Activated T-helper 17 cell treated with anti-CD3 and anti-CD28 coated beads, Interleukin-2, amount 50 U/mL, for 72 hours (primary cell): ENCODE measurements around the gene NRN1L. TPM values are rescaled to one million over a fixed set of nuclear protein-coding genes. Genes with fewer than 3 reads are reported as not detected.

ENCODE experiments used
- ATAC-seq: fragments of 150-1000 bp; cut with Tn5 transposase; replicated peaks from 2 replicates; pipeline ENCODE4 v1.10.0; 2021; ENCODE audit warnings: mild to moderate bottlenecking, moderate library complexity
- H3K27ac Mint-ChIP-seq: one replicate; pipeline ENCODE4 v1.8.0; 2022; ENCODE audit warnings: mixed read lengths
- H3K27me3 Mint-ChIP-seq: one replicate; pipeline ENCODE4 v1.8.0; 2022; ENCODE audit warnings: mixed read lengths
- H3K36me3 Mint-ChIP-seq: one replicate; pipeline ENCODE4 v1.8.0; 2022; ENCODE audit warnings: low read depth, mild to moderate bottlenecking, mixed read lengths
- H3K4me1 Mint-ChIP-seq: one replicate; pipeline ENCODE4 v1.8.0; 2022; ENCODE audit warnings: mixed read lengths
- H3K4me3 Mint-ChIP-seq: one replicate; pipeline ENCODE4 v1.8.0; 2022; ENCODE audit warnings: mild to moderate bottlenecking, mixed read lengths
- H3K9me3 Mint-ChIP-seq: one replicate; pipeline ENCODE4 v1.8.0; 2022; ENCODE audit warnings: mixed read lengths
- total RNA-seq, 2 donors: library from RNA; stranded (reverse); gene quantifications; one replicate each; pipeline ENCODE4 v1.2.3, GENCODE V29; 2022

Gene NRN1L
- total RNA-seq, 2 donors from 2014 or later, result 1.2 TPM; not detected in 1

DNA sequence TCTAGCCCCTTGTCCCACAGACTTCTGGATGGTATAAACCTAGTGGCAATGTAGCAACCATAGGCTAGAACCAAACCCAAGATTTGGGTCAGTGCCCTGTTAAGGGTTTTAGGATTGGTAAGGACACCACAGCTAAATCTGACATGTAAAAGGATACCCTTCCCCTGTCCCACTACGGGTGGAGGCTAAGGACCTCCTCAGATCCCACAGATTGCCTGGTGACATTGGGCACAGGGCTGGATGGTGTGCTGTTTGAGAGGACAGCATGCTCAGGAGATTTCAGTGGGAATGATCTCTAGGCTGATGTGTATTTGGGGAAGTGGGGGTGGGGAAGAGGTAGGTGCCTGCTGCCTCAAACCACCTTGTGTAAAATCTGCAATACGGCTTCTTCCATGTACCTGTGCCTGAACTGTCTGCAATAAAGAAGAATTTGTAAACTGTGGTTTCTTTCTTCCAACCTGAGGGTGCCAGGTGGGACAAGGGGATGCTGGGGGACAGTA, 12.5 kb upstream of the NRN1L start:
- ATAC-seq, result no peak
- H3K27me3 Mint-ChIP-seq, result no peaks in the 10 kb centered on the region
- no peaks in the 10 kb centered on the region for H3K9me3 Mint-ChIP-seq
- peaks cover 73% of the 10 kb centered on the region for H3K36me3 Mint-ChIP-seq
- peaks cover 16% of the 10 kb centered on the region for H3K4me1 Mint-ChIP-seq
- peak overlapping the region; percentile 99 for H3K4me3 Mint-ChIP-seq
- peak overlapping the region; percentile 97 for H3K27ac Mint-ChIP-seq

DNA sequence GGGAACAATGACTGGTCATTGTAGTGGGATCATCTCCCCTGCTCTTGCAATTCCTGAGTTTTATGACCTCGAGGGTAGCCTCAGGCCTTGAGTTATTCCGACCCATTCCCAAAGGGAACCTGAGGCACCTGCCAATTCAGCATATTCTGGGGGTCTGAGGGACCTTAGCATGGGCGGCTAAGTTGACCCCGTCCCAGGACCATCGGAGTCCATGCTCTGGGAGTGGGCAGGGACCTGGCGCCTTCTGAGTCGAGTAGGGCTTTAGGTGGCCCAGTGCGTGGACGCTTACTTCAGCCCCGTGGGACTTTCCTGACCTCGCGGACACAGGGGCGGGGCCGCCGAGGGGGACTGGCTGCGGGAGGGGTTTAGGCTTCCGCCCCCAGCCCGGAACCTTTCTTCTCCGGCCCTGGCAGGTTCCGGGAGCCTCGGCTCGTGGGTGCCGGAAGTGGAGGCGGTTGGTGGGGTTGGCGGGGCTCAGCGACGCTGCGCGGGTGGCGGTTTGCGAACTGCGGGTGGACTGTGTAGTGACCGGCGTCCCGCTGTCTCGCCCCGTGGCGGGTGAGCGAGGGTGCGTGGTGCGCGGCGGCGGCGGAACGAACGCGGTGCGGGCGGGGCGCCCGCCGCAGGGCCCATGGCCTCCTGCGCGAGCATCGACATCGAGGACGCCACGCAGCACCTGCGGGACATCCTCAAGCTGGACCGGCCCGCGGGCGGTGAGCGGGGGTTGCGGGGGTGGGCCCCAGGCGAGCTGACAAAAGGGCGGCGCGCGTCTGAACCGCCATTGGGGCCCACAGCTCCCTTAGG, 11.9 kb upstream of the NRN1L start, which contains the start of gene EDC4:
Gene EDC4, plus strand, starts transcription at position 422 of the 804 bp plus-strand sequence. Its CDS starts 210 bp downstream, at position 632.
- peak within 1 kb of the TSS; percentile 99 for H3K4me3 Mint-ChIP-seq
- H3K36me3 Mint-ChIP-seq, result peaks cover 73% of the 10 kb centered on the region
- peaks cover 16% of the 10 kb centered on the region for H3K4me1 Mint-ChIP-seq
- no peaks in the 10 kb centered on the region for H3K9me3 Mint-ChIP-seq
- peak; percentile 89 for ATAC-seq
- no peaks in the 10 kb centered on the region for H3K27me3 Mint-ChIP-seq
- H3K27ac Mint-ChIP-seq, result peak within 1 kb of the TSS; percentile 97

DNA sequence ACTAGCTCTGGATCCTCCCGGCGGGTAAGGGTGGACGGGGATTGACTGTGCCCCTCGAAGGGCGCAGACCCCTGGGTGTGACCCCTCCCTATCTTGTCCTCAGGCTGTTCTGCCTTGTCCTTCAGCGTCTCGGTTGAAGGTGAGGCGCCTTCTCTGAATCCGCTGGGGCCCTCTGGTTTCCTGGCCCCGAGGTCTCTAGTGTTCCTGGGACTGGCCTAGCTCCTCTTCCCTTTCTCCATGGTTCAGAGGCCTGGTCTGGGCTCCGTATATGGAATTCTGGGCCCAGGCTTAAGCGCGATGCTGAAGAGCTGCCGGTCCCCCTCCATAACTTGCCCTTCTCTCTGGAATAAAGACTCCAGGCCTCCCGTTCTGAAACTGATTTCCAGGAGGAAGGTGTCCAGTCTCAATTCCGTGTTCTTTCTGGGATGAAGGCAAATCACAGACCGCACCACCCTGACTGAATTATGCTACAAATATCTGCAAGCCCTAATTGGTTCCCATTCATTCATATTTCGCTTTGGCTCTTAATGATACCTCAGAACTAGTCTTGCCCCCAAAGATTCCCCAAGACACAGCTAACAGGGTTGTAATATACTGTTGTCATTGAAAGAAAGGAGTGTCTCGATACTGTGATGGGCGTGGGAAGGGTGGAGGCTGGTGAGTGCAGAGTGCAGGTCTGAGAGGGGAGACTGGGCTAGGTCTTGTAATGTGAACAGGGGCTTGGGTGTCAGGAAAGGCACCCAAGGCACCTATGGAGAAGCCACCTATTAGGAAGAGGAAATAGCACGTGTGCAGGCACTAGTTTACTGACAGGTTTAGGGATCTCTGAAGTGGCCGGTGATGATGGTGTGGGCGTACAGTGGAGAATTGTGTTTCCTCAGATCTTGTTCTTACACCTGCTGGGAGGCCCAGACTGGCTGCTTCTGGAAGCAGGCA, 11.0 kb upstream of the NRN1L start:
- peak overlapping the region; percentile 97 for H3K27ac Mint-ChIP-seq
- peak; percentile 21 for ATAC-seq
- no peaks in the 10 kb centered on the region for H3K9me3 Mint-ChIP-seq
- H3K4me3 Mint-ChIP-seq, result peak overlapping the region; percentile 99
- peaks cover 75% of the 10 kb centered on the region for H3K36me3 Mint-ChIP-seq
- H3K27me3 Mint-ChIP-seq, result no peaks in the 10 kb centered on the region
- peaks cover 16% of the 10 kb centered on the region for H3K4me1 Mint-ChIP-seq

- peaks cover 76% of the 10 kb centered on the region for H3K36me3 Mint-ChIP-seq
- peak overlapping the region; percentile 97 for H3K27ac Mint-ChIP-seq
- no peak for ATAC-seq
- H3K9me3 Mint-ChIP-seq, result no peaks in the 10 kb centered on the region
- H3K4me1 Mint-ChIP-seq, result peaks cover 16% of the 10 kb centered on the region
- H3K27me3 Mint-ChIP-seq, result no peaks in the 10 kb centered on the region
- peak overlapping the region; percentile 99 for H3K4me3 Mint-ChIP-seq
Measured at GRCh38 chr16:67874372-67874771, 10.3 kb upstream of the NRN1L start.

- Mint-ChIP-seq H3K4me1 (peaks cover 16% of the 10 kb centered on the region), H3K27ac (no peak overlapping the region), H3K4me3 (no peak overlapping the region), H3K36me3 (peaks cover 81% of the 10 kb centered on the region), H3K27me3 (no peaks in the 10 kb centered on the region), H3K9me3 (no peaks in the 10 kb centered on the region)
- ATAC-seq, result no peak
Measured at GRCh38 chr16:67877064-67877463, 7.6 kb upstream of the NRN1L start.

DNA sequence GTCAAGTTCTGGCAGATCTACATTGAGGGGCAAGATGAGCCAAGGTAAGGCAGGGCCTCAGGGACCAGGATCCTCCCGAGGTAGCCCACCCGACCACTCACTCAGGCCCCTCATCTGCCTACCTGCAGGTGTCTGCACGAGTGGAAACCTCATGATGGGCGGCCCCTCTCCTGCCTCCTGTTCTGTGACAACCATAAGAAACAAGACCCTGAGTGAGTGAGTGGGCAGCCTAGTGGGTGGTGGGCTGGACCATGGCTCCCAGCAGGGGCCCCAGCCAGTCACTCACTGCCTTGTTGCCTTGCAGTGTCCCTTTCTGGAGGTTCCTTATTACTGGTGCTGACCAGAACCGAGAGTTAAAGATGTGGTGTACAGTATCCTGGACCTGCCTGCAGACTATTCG, 6.5 kb upstream of the NRN1L start:
- ATAC-seq, result no peak
- H3K36me3 Mint-ChIP-seq, result peaks cover 89% of the 10 kb centered on the region
- H3K9me3 Mint-ChIP-seq, result no peaks in the 10 kb centered on the region
- peaks cover 16% of the 10 kb centered on the region for H3K4me1 Mint-ChIP-seq
- no peak overlapping the region for H3K4me3 Mint-ChIP-seq
- H3K27me3 Mint-ChIP-seq, result no peaks in the 10 kb centered on the region
- no peak overlapping the region for H3K27ac Mint-ChIP-seq

- no peaks in the 10 kb centered on the region for H3K9me3 Mint-ChIP-seq
- no peak overlapping the region for H3K27ac Mint-ChIP-seq
- no peak for ATAC-seq
- peaks cover 91% of the 10 kb centered on the region for H3K36me3 Mint-ChIP-seq
- no peaks in the 10 kb centered on the region for H3K27me3 Mint-ChIP-seq
- no peak overlapping the region for H3K4me3 Mint-ChIP-seq
- H3K4me1 Mint-ChIP-seq, result peaks cover 13% of the 10 kb centered on the region
Measured at GRCh38 chr16:67878846-67879245, 5.8 kb upstream of the NRN1L start.

DNA sequence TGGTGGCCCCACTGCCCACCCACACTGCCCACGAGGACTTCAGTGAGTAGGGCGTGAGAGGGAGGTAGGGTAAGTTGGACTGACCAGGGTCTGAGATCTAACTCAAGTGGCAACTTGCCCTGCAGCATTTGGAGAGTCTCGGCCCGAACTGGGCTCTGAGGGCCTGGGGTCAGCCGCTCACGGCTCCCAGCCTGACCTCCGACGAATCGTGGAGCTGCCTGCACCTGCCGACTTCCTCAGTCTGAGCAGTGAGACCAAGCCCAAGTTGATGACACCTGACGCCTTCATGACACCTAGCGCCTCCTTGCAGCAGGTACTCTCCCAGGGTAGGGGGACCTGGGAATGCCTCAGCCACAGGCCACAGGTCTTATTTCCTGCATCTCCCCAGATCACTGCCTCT, 5.2 kb upstream of the NRN1L start:
- Mint-ChIP-seq H3K27me3 (no peaks in the 10 kb centered on the region), H3K4me3 (no peak overlapping the region), H3K9me3 (no peaks in the 10 kb centered on the region), H3K27ac (no peak overlapping the region), H3K36me3 (peaks cover 92% of the 10 kb centered on the region), H3K4me1 (peaks cover 9% of the 10 kb centered on the region)
- no peak for ATAC-seq

DNA sequence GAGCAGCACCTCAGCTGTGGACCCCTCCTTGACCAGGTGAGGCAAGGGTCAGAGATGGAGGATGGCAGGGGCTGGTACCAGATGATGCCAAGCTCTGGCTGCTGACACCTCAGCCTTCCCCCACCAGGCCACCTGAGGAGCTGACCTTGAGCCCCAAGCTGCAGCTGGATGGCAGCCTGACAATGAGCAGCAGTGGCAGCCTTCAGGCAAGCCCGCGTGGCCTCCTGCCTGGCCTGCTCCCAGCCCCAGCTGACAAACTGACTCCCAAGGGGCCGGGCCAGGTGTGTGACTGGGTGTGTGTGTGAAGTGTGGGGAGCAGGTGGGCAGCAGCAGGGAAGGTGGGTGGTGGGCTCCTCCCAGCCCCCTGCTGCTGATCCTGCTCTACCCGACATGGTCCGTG, 4.7 kb upstream of the NRN1L start:
- peaks cover 93% of the 10 kb centered on the region for H3K36me3 Mint-ChIP-seq
- H3K4me1 Mint-ChIP-seq, result peaks cover 8% of the 10 kb centered on the region
- no peak overlapping the region for H3K27ac Mint-ChIP-seq
- H3K27me3 Mint-ChIP-seq, result no peaks in the 10 kb centered on the region
- H3K9me3 Mint-ChIP-seq, result no peaks in the 10 kb centered on the region
- ATAC-seq, result no peak
- H3K4me3 Mint-ChIP-seq, result no peak overlapping the region

DNA sequence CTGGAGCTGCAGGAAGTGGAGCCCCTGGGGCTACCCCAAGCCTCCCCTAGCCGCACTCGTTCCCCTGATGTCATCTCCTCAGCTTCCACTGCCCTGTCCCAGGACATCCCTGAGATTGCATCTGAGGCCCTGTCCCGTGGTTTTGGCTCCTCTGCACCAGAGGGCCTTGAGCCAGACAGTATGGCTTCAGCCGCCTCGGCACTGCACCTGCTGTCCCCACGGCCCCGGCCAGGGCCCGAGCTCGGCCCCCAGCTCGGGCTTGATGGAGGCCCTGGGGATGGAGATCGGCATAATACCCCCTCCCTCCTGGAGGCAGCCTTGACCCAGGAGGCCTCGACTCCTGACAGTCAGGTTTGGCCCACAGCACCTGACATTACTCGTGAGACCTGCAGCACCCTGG, 4.1 kb upstream of the NRN1L start:
- Mint-ChIP-seq H3K9me3 (no peaks in the 10 kb centered on the region), H3K4me3 (no peak overlapping the region), H3K27ac (no peak overlapping the region), H3K4me1 (peaks cover 1% of the 10 kb centered on the region), H3K36me3 (peaks cover 87% of the 10 kb centered on the region), H3K27me3 (no peaks in the 10 kb centered on the region)
- no peak for ATAC-seq

DNA sequence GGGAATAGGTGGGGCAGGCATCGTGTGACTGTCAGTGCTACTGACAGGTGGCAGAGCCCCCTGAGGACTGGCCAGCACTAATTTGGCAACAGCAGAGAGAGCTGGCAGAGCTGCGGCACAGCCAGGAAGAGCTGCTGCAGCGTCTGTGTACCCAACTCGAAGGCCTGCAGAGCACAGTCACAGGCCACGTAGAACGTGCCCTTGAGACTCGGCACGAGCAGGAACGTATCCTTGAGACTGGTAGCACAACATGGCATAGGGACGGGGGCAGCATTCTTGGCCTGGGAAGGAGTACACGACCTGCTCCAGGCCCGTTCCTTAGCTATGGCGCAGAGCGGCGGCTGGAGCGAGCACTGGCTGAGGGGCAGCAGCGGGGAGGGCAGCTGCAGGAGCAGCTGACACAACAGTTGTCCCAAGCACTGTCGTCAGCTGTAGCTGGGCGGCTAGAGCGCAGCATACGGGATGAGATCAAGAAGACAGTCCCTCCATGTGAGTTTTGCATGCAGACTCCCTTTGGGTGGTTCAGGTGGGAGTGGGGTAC, 3.0 kb upstream of the NRN1L start:
- H3K36me3 Mint-ChIP-seq, result peaks cover 80% of the 10 kb centered on the region
- H3K27me3 Mint-ChIP-seq, result no peaks in the 10 kb centered on the region
- H3K9me3 Mint-ChIP-seq, result no peaks in the 10 kb centered on the region
- ATAC-seq, result no peak
- no peak overlapping the region for H3K4me3 Mint-ChIP-seq
- no peak overlapping the region for H3K27ac Mint-ChIP-seq
- H3K4me1 Mint-ChIP-seq, result no peaks in the 10 kb centered on the region

- Mint-ChIP-seq H3K27ac (no peak overlapping the region), H3K27me3 (no peaks in the 10 kb centered on the region)
Measured at GRCh38 chr16:67882374-67883145, 2.1 kb upstream of the NRN1L start.

GRCh38 chr16:67883146-67883871, 1.4 kb upstream of the NRN1L start:
- Mint-ChIP-seq H3K27me3 (no peaks in the 10 kb centered on the region), H3K9me3 (no peaks in the 10 kb centered on the region), H3K27ac (no peak overlapping the region), H3K4me3 (no peak overlapping the region), H3K4me1 (no peaks in the 10 kb centered on the region), H3K36me3 (peaks cover 66% of the 10 kb centered on the region)
- ATAC-seq, result peak; percentile 14

More at GRCh38 chr16:67882374-67883145, 2.1 kb upstream of the NRN1L start:
- no peak for ATAC-seq
- H3K4me3 Mint-ChIP-seq, result no peak overlapping the region
- H3K4me1 Mint-ChIP-seq, result no peaks in the 10 kb centered on the region
- H3K36me3 Mint-ChIP-seq, result peaks cover 73% of the 10 kb centered on the region
- no peaks in the 10 kb centered on the region for H3K9me3 Mint-ChIP-seq
